ENCODE data around the gene NOTCH1.

The NOTCH1 gene

GRCh38 chr9:136466155-136466541 is 79.7 kb downstream of the NOTCH1 start:
- H3K23ac ChIP-seq (ENCODE audit: low read depth, low read length, poor library complexity): no peak overlapping the region
- H4K91ac ChIP-seq (ENCODE audit: low read depth, low read length, poor library complexity): no peak overlapping the region
- H3K4me2 ChIP-seq (ENCODE audit: insufficient read depth, low read length, poor library complexity, severe bottlenecking): no peak overlapping the region
- no peak overlapping the region for H4K8ac ChIP-seq (ENCODE audit: low read depth, low read length)
- H3K4me3 ChIP-seq (ENCODE audit: low read length in 2 of 2): no peak overlapping the region
- H3K79me1 ChIP-seq (ENCODE audit: low read depth, low read length): peaks cover 7% of the 10 kb centered on the region
- H2BK15ac ChIP-seq (ENCODE audit: low read length): no peak overlapping the region
- no peak overlapping the region for H3K27ac ChIP-seq (replicated peaks; ENCODE audit: low read length)
- H2BK12ac ChIP-seq (ENCODE audit: low read length): no peak overlapping the region
- H3K36me3 ChIP-seq (replicated peaks in 1 of 2; ENCODE audit: control insufficient read depth in 2 of 2, insufficient read depth in 2 of 2, low read length in 2 of 2): peaks cover 60 to 100% of the 10 kb centered on the region in 2 donors
- H3K9ac ChIP-seq (ENCODE audit: low read depth, low read length, poor library complexity): no peak overlapping the region
- H3K4ac ChIP-seq (ENCODE audit: low read length): no peak overlapping the region
- no peaks in the 10 kb centered on the region for H3K27me3 ChIP-seq (ENCODE audit: control insufficient read depth in 3 of 3, insufficient read depth in 3 of 3, low read depth in 1 of 3, low read length in 3 of 3)
- H2AFZ ChIP-seq (ENCODE audit: low read length): no peak overlapping the region
- no peak overlapping the region for H2BK120ac ChIP-seq (ENCODE audit: low read depth, low read length)
- DNase-seq (ENCODE audit: low spot score): no peak
- no CpG with 5 or more reads among the region's 30 CpGs for WGBS, 2 donors (ENCODE audit: extremely low coverage in 2 of 2, insufficient read length in 2 of 2, insufficient replicate concordance in 1 of 2)
- H3K4me1 ChIP-seq (ENCODE audit: control insufficient read depth in 2 of 2, insufficient read depth in 1 of 2, low read depth in 1 of 2, low read length in 2 of 2): no peaks in the 10 kb centered on the region
- H3K14ac ChIP-seq (ENCODE audit: low read length): no peak overlapping the region
- H2AK5ac ChIP-seq (ENCODE audit: low read depth, low read length): no peak overlapping the region
- H2BK5ac ChIP-seq (ENCODE audit: low read length): no peak overlapping the region
- H3K18ac ChIP-seq (ENCODE audit: low read length): no peak overlapping the region
- no peaks in the 10 kb centered on the region for H3K9me3 ChIP-seq (replicated peaks in 1 of 2; ENCODE audit: control insufficient read depth in 2 of 2, insufficient read depth in 1 of 2, low read depth in 1 of 2, low read length in 2 of 2)

- WGBS, 2 donors (ENCODE audit: extremely low coverage in 2 of 2, insufficient read length in 2 of 2, insufficient replicate concordance in 1 of 2): no CpG with 5 or more reads among the region's 27 CpGs
- Histone ChIP-seq H3K9me3 (replicated peaks in 1 of 2; ENCODE audit: control insufficient read depth in 2 of 2, insufficient read depth in 1 of 2, low read depth in 1 of 2, low read length in 2 of 2) (no peaks in the 10 kb centered on the region), H3K4me2 (ENCODE audit: insufficient read depth, low read length, poor library complexity, severe bottlenecking) (no peak overlapping the region), H3K27me3 (ENCODE audit: control insufficient read depth in 3 of 3, insufficient read depth in 3 of 3, low read depth in 1 of 3, low read length in 3 of 3) (no peaks in the 10 kb centered on the region), H3K79me1 (ENCODE audit: low read depth, low read length) (peaks cover 7% of the 10 kb centered on the region), H3K27ac (replicated peaks; ENCODE audit: low read length) (no peak overlapping the region), H3K36me3 (replicated peaks in 1 of 2; ENCODE audit: control insufficient read depth in 2 of 2, insufficient read depth in 2 of 2, low read length in 2 of 2) (peaks cover 59 to 100% of the 10 kb centered on the region in 2 donors), H2AFZ (ENCODE audit: low read length) (no peak overlapping the region), H3K4ac (ENCODE audit: low read length) (no peak overlapping the region), H2AK5ac (ENCODE audit: low read depth, low read length) (no peak overlapping the region), H4K8ac (ENCODE audit: low read depth, low read length) (peak overlapping the region; percentile 87), H3K9ac (ENCODE audit: low read depth, low read length, poor library complexity) (no peak overlapping the region), H3K18ac (ENCODE audit: low read length) (no peak overlapping the region), H3K4me1 (ENCODE audit: control insufficient read depth in 2 of 2, insufficient read depth in 1 of 2, low read depth in 1 of 2, low read length in 2 of 2) (no peaks in the 10 kb centered on the region), H3K23ac (ENCODE audit: low read depth, low read length, poor library complexity) (peak overlapping the region; percentile 37), H4K91ac (ENCODE audit: low read depth, low read length, poor library complexity) (no peak overlapping the region), H2BK15ac (ENCODE audit: low read length) (no peak overlapping the region), H2BK5ac (ENCODE audit: low read length) (no peak overlapping the region), H2BK120ac (ENCODE audit: low read depth, low read length) (no peak overlapping the region), H3K14ac (ENCODE audit: low read length) (no peak overlapping the region), H3K4me3 (ENCODE audit: low read length in 2 of 2) (peak overlapping the region in 1 of 2 donors; percentile 14), H2BK12ac (ENCODE audit: low read length) (no peak overlapping the region)
- DNase-seq (ENCODE audit: low spot score): no peak
Observed at GRCh38 chr9:136465500-136466154, 80.2 kb downstream of the NOTCH1 start.

- H3K27ac ChIP-seq (replicated peaks; ENCODE audit: low read length): no peak overlapping the region
- H3K18ac ChIP-seq (ENCODE audit: low read length): no peak overlapping the region
- no peak overlapping the region for H3K9ac ChIP-seq (ENCODE audit: low read depth, low read length, poor library complexity)
- no peak overlapping the region for H4K8ac ChIP-seq (ENCODE audit: low read depth, low read length)
- no peak for DNase-seq (ENCODE audit: low spot score)
- no peak overlapping the region for H2BK15ac ChIP-seq (ENCODE audit: low read length)
- H3K27me3 ChIP-seq (ENCODE audit: control insufficient read depth in 3 of 3, insufficient read depth in 3 of 3, low read depth in 1 of 3, low read length in 3 of 3): no peaks in the 10 kb centered on the region
- no peaks in the 10 kb centered on the region for H3K9me3 ChIP-seq (replicated peaks in 1 of 2; ENCODE audit: control insufficient read depth in 2 of 2, insufficient read depth in 1 of 2, low read depth in 1 of 2, low read length in 2 of 2)
- no peak overlapping the region for H4K91ac ChIP-seq (ENCODE audit: low read depth, low read length, poor library complexity)
- H3K4ac ChIP-seq (ENCODE audit: low read length): no peak overlapping the region
- peaks cover 55 to 98% of the 10 kb centered on the region in 2 donors for H3K36me3 ChIP-seq (replicated peaks in 1 of 2; ENCODE audit: control insufficient read depth in 2 of 2, insufficient read depth in 2 of 2, low read length in 2 of 2)
- H3K79me1 ChIP-seq (ENCODE audit: low read depth, low read length): peaks cover 6% of the 10 kb centered on the region
- no peak overlapping the region for H3K4me3 ChIP-seq (ENCODE audit: low read length in 2 of 2)
- no peak overlapping the region for H2AK5ac ChIP-seq (ENCODE audit: low read depth, low read length)
- no peak overlapping the region for H2AFZ ChIP-seq (ENCODE audit: low read length)
- no peak overlapping the region for H3K14ac ChIP-seq (ENCODE audit: low read length)
- WGBS, 2 donors (ENCODE audit: extremely low coverage in 2 of 2, insufficient read length in 2 of 2, insufficient replicate concordance in 1 of 2): no CpG with 5 or more reads among the region's 6 CpGs
- no peak overlapping the region for H2BK5ac ChIP-seq (ENCODE audit: low read length)
- H3K4me2 ChIP-seq (ENCODE audit: insufficient read depth, low read length, poor library complexity, severe bottlenecking): no peak overlapping the region
- H2BK12ac ChIP-seq (ENCODE audit: low read length): no peak overlapping the region
- no peaks in the 10 kb centered on the region for H3K4me1 ChIP-seq (ENCODE audit: control insufficient read depth in 2 of 2, insufficient read depth in 1 of 2, low read depth in 1 of 2, low read length in 2 of 2)
- no peak overlapping the region for H3K23ac ChIP-seq (ENCODE audit: low read depth, low read length, poor library complexity)
- no peak overlapping the region for H2BK120ac ChIP-seq (ENCODE audit: low read depth, low read length)
Observed at GRCh38 chr9:136464241-136464640, 81.6 kb downstream of the NOTCH1 start.

- peaks cover 6% of the 10 kb centered on the region for H3K79me1 ChIP-seq (ENCODE audit: low read depth, low read length)
- H3K27me3 ChIP-seq (ENCODE audit: control insufficient read depth in 3 of 3, insufficient read depth in 3 of 3, low read depth in 1 of 3, low read length in 3 of 3): no peaks in the 10 kb centered on the region
- H4K8ac ChIP-seq (ENCODE audit: low read depth, low read length): no peak overlapping the region
- no peak overlapping the region for H4K91ac ChIP-seq (ENCODE audit: low read depth, low read length, poor library complexity)
- H3K23ac ChIP-seq (ENCODE audit: low read depth, low read length, poor library complexity): no peak overlapping the region
- no peak overlapping the region for H2BK12ac ChIP-seq (ENCODE audit: low read length)
- no peak overlapping the region for H2BK15ac ChIP-seq (ENCODE audit: low read length)
- no peak overlapping the region for H3K14ac ChIP-seq (ENCODE audit: low read length)
- no CpG with 5 or more reads among the region's 14 CpGs for WGBS, 2 donors (ENCODE audit: extremely low coverage in 2 of 2, insufficient read length in 2 of 2, insufficient replicate concordance in 1 of 2)
- H3K27ac ChIP-seq (replicated peaks; ENCODE audit: low read length): no peak overlapping the region
- H3K9ac ChIP-seq (ENCODE audit: low read depth, low read length, poor library complexity): peak overlapping the region; percentile 15
- H3K36me3 ChIP-seq (replicated peaks in 1 of 2; ENCODE audit: control insufficient read depth in 2 of 2, insufficient read depth in 2 of 2, low read length in 2 of 2): peaks cover 57 to 98% of the 10 kb centered on the region in 2 donors
- DNase-seq (ENCODE audit: low spot score): no peak
- H2BK120ac ChIP-seq (ENCODE audit: low read depth, low read length): no peak overlapping the region
- H3K9me3 ChIP-seq (replicated peaks in 1 of 2; ENCODE audit: control insufficient read depth in 2 of 2, insufficient read depth in 1 of 2, low read depth in 1 of 2, low read length in 2 of 2): no peaks in the 10 kb centered on the region
- no peak overlapping the region for H3K18ac ChIP-seq (ENCODE audit: low read length)
- no peak overlapping the region for H3K4me2 ChIP-seq (ENCODE audit: insufficient read depth, low read length, poor library complexity, severe bottlenecking)
- no peak overlapping the region for H2AK5ac ChIP-seq (ENCODE audit: low read depth, low read length)
- no peak overlapping the region for H2BK5ac ChIP-seq (ENCODE audit: low read length)
- H2AFZ ChIP-seq (ENCODE audit: low read length): no peak overlapping the region
- no peak overlapping the region for H3K4me3 ChIP-seq (ENCODE audit: low read length in 2 of 2)
- no peak overlapping the region for H3K4ac ChIP-seq (ENCODE audit: low read length)
- no peaks in the 10 kb centered on the region for H3K4me1 ChIP-seq (ENCODE audit: control insufficient read depth in 2 of 2, insufficient read depth in 1 of 2, low read depth in 1 of 2, low read length in 2 of 2)
Observed at GRCh38 chr9:136463578-136463977, 82.3 kb downstream of the NOTCH1 start.
